Retinal pigment epithelial cell (primary cell): Measurements from ENCODE around the gene TP53TG5.
"Not testable (repeated sequence)": the region's sequence is repeated elsewhere in the genome, so short reads cannot be mapped to it uniquely, and the experiment has no call there.

Experiments
- DNase-seq: peaks from one replicate; pipeline ENCODE4 v3.0.0-alpha.2; 2010; ENCODE audit warnings: low read depth
- H3K4me3 ChIP-seq: 2 replicates; pipeline ENCODE4 v1.5.1; 2011; ENCODE audit warnings: mild to moderate bottlenecking, low read length, control low read depth, moderate library complexity
- CTCF ChIP-seq: conservative IDR thresholded peaks from 2 replicates; pipeline ENCODE4 v1.5.1; 2011; ENCODE audit warnings: low read depth, low read length, control low read depth, inconsistent platforms

TP53TG5 gene

GRCh38 chr20:45353746-45354145 is 24.4 kb downstream of the TP53TG5 start:
- no peak overlapping the region for H3K4me3 ChIP-seq
- no peak for DNase-seq
- no peak for TF ChIP-seq CTCF

DNA sequence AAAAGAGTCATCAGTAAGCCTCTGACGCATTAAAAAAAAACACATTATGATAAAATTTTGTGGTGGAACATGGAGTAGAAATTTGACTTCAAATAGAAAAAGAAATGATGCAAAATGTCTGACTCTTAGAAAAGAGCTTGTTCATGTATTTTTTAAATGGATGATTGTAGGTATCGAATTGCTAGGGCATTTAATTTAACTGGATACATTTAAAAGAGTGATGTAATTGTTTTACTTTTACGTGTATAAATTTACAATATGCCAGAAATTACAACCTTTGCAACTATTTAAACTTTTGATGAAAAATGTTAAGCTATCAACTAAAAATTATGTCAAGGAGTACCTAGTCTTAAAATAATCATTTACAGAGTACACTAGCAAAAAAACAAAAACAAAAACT is 25.4 kb downstream of the TP53TG5 start:
- no peak for TF ChIP-seq CTCF
- H3K4me3 ChIP-seq, result no peak overlapping the region
- DNase-seq, result no peak

DNA sequence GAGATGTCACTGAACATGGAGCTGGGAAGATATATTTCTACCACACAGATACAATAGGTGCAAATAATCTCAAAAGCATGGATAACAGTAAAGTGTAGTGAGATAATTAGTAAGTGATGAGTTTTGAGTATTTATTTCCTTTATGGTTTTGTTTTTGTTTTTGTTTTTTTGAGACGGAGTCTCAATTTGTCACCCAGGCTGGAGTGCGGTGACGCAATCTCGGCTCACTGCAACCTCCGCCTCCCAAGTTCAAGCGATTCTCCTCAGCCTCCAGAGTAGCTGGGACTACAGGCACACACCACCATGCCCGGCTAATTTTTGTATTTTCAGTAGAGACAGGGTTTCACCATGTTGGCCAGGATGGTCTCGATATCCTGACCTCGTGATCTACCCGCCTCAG is 27.3 kb downstream of the TP53TG5 start:
- not testable (repeated sequence) for H3K4me3 ChIP-seq, DNase-seq

DNA sequence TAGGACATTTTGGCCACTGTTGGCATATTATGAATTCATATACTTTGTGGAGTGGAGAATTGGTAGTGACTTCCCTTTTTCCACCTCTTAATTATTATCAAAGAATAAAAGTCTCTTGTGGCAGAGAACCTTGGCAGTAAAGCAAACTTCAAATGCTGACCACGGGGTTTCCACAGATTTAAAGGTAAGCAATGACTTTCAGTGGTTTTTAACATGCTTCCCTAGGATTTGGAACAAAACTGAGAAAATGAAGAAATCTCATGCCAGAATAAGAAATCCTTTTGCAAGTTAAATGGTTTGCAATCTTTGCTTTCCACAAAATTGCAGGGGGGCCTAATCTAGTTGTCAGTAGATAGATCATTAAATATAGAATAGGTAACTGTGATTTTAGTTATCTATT is 27.9 kb downstream of the TP53TG5 start:
- no peak for DNase-seq
- H3K4me3 ChIP-seq, result no peak overlapping the region

DNA sequence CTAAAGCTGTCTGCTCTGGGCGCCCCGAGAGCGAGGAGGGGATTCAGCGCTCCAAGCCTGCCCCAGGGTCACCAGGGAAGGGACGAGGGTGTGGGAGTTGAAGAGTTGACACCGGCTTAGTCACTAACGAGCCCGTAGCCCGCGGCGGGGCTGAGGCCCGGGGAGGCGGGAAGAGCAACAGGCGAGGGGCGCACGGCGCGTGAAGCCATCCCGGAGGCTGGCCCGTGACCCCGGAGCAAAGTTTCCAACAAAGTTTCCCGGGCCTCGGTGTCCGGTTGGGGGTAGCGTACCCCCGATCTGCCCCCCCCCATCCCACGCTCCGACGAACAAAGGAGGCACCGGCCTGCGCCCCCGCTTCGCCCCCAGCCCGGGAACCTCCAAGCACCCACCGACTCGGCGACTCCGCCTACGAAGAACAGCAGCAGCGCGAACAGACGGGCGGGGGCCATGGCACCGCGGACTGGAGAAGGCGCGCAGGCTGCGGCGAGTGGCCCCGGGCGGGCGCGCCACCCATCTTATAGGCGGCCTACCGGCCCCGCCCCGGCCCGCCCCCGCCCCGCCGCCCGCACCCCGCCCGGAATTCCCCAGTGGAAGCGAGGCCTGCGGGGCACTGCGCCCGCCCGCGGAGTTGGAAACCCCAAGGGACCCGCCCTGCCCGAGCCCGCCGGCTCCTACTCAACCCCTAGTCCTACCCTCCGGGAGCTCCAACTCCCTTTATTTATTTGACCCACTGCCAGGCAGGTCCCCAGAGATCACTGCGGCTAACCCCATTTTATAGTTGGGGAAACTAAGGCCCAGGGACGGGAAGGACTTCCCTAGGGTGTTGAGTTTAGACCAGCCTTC is 30.0 kb downstream of the TP53TG5 start, which contains the start of gene SDC4:
TSS of gene SDC4 (minus strand) at position 489 of the 843 bp plus-strand sequence. CDS start at position 449, 40 bp downstream.
- no peak for DNase-seq
- TF ChIP-seq CTCF, result no peak
- H3K4me3 ChIP-seq, result peak within 1 kb of the TSS; percentile 70

More for the DNA sequence above, 27.9 kb downstream of the TP53TG5 start:
- no peak for TF ChIP-seq CTCF

DNA sequence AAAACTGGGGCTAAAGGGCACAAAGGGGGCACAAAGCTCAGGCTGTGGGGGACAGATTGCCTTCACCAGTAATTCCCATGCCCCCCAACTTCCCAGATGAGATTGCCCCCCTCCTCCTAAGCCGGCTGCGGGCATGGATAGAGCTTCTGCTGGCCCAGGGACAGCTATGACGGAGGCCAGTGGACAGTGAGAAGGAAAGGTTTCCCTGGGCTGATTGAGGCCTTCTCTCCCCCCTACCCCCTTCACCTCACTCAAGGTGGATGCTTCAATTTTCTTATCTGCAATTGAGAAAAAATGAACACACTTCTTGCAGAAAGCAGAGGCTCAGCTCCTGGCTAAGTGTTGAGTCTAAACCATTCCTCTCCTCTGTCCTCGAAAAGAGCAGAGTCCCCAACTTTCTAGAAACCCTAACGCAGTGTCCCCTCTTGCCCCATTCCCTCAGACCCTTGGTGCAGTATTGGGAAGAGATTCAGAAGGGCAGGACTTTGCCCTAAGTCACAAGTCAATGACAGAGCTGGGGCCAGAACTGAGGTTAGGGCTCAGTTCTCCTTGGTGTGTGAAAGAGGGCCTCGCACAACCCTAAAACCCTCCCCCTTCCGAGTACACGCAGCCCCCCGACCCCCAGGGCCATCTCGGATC is 30.7 kb downstream of the TP53TG5 start:
- no peak for DNase-seq
- H3K4me3 ChIP-seq, result peak overlapping the region; percentile 70
- no peak for TF ChIP-seq CTCF

DNA sequence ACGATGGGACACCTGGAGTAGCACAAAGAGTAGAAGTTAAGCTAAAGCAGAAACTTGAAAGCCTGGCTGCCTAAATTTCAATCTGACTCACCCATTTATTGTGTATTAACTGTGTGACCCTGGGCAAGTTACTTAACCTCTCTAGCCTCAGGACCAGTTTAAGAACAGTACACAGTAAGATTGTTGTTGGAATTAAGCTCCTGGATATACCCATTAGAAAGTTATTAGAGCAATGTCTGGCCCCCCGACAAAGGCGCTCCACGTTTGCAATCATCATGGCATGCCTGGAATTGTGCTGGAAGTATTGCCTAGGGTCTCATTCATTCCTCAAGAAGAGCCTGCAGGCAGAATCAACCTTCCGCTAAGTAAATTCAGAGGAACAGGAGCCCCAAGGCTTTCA is 31.3 kb downstream of the TP53TG5 start:
- no peak for DNase-seq
- TF ChIP-seq CTCF, result no peak
- H3K4me3 ChIP-seq, result peak overlapping the region; percentile 70
